Measurements from ENCODE around the gene SLC9A9. TPM values are rescaled to one million over a fixed set of nuclear protein-coding genes. Genes with fewer than 3 reads are reported as not detected.

The SLC9A9 gene
- total RNA-seq, 1 donor from 2014 or later: 3.5 TPM

GRCh38 chr3:143794793-143795462, 53.3 kb downstream of the SLC9A9 start:
- peaks cover 4% of the 10 kb centered on the region for H3K9me3 Mint-ChIP-seq (ENCODE audit: unreplicated experiment)
- H3K27ac Mint-ChIP-seq (ENCODE audit: unreplicated experiment): no peak overlapping the region
- no peak for TF ChIP-seq CTCF (IDR thresholded peaks at IDR 0.05)
- no peak overlapping the region for H3K4me3 Mint-ChIP-seq (ENCODE audit: unreplicated experiment)
- H3K36me3 Mint-ChIP-seq (ENCODE audit: unreplicated experiment): no peaks in the 10 kb centered on the region
- DNase-seq (ENCODE audit: extremely low spot score, unreplicated experiment): no peak
- H3K27me3 Mint-ChIP-seq (ENCODE audit: unreplicated experiment): no peaks in the 10 kb centered on the region
- H3K4me1 Mint-ChIP-seq (ENCODE audit: unreplicated experiment): no peaks in the 10 kb centered on the region

GRCh38 chr3:143793971-143794370, 54.3 kb downstream of the SLC9A9 start:
- no peak for TF ChIP-seq CTCF (IDR thresholded peaks at IDR 0.05)
- H3K4me3 Mint-ChIP-seq (ENCODE audit: unreplicated experiment): no peak overlapping the region

GRCh38 chr3:143791386-143791785, 56.9 kb downstream of the SLC9A9 start:
- H3K36me3 Mint-ChIP-seq (ENCODE audit: unreplicated experiment): no peaks in the 10 kb centered on the region
- no peaks in the 10 kb centered on the region for H3K27me3 Mint-ChIP-seq (ENCODE audit: unreplicated experiment)
- peaks cover 11% of the 10 kb centered on the region for H3K4me1 Mint-ChIP-seq (ENCODE audit: unreplicated experiment)
- no peak for TF ChIP-seq CTCF (IDR thresholded peaks at IDR 0.05)
- no peak overlapping the region for H3K4me3 Mint-ChIP-seq (ENCODE audit: unreplicated experiment)
- DNase-seq (ENCODE audit: extremely low spot score, unreplicated experiment): no peak
- no peak overlapping the region for H3K27ac Mint-ChIP-seq (ENCODE audit: unreplicated experiment)
- peaks cover 4% of the 10 kb centered on the region for H3K9me3 Mint-ChIP-seq (ENCODE audit: unreplicated experiment)

More at GRCh38 chr3:143793971-143794370, 54.3 kb downstream of the SLC9A9 start:
- no peaks in the 10 kb centered on the region for H3K36me3 Mint-ChIP-seq (ENCODE audit: unreplicated experiment)
- no peak for DNase-seq (ENCODE audit: extremely low spot score, unreplicated experiment)
- H3K27ac Mint-ChIP-seq (ENCODE audit: unreplicated experiment): no peak overlapping the region
- peaks cover 4% of the 10 kb centered on the region for H3K9me3 Mint-ChIP-seq (ENCODE audit: unreplicated experiment)
- H3K4me1 Mint-ChIP-seq (ENCODE audit: unreplicated experiment): no peaks in the 10 kb centered on the region
- no peaks in the 10 kb centered on the region for H3K27me3 Mint-ChIP-seq (ENCODE audit: unreplicated experiment)

GRCh38 chr3:143786219-143787191, 61.8 kb downstream of the SLC9A9 start:
- H3K4me3 Mint-ChIP-seq (ENCODE audit: unreplicated experiment): no peak overlapping the region
- DNase-seq (ENCODE audit: extremely low spot score, unreplicated experiment): no peak
- no peak for TF ChIP-seq CTCF (IDR thresholded peaks at IDR 0.05)
- H3K9me3 Mint-ChIP-seq (ENCODE audit: unreplicated experiment): peaks cover 3% of the 10 kb centered on the region
- H3K36me3 Mint-ChIP-seq (ENCODE audit: unreplicated experiment): no peaks in the 10 kb centered on the region
- H3K27me3 Mint-ChIP-seq (ENCODE audit: unreplicated experiment): no peaks in the 10 kb centered on the region
- H3K27ac Mint-ChIP-seq (ENCODE audit: unreplicated experiment): peak overlapping the region; percentile 16
- peaks cover 23% of the 10 kb centered on the region for H3K4me1 Mint-ChIP-seq (ENCODE audit: unreplicated experiment)

- Mint-ChIP-seq H3K27ac (ENCODE audit: unreplicated experiment) (no peak overlapping the region), H3K9me3 (ENCODE audit: unreplicated experiment) (no peaks in the 10 kb centered on the region), H3K4me3 (ENCODE audit: unreplicated experiment) (no peak overlapping the region), H3K36me3 (ENCODE audit: unreplicated experiment) (no peaks in the 10 kb centered on the region), H3K4me1 (ENCODE audit: unreplicated experiment) (peaks cover 23% of the 10 kb centered on the region), H3K27me3 (ENCODE audit: unreplicated experiment) (no peaks in the 10 kb centered on the region)
- DNase-seq (ENCODE audit: extremely low spot score, unreplicated experiment): no peak
- no peak for TF ChIP-seq CTCF (IDR thresholded peaks at IDR 0.05)
These were observed 63.8 kb downstream of the SLC9A9 start for GRCh38 chr3:143784446-143784845.

Data from osteocyte (in vitro differentiated cells).